NCI-H345 treated with DMSO at 0.1 percent for 48 hours (cell line): ENCODE results near the gene ANKS1A.

Experiments used
- DNase-seq: peaks from one replicate; lab custom pipeline; 2025; ENCODE audit not compliant: unreplicated experiment; lab: John Stamatoyannopoulos, UW

The ANKS1A gene

GRCh38 chr6:35080821-35081425 lies 191.9 kb downstream of the ANKS1A start:
- DNase-seq: no peak

GRCh38 chr6:35081426-35081851 lies 192.4 kb downstream of the ANKS1A start:
- DNase-seq: no peak

- no peak for DNase-seq
Measured at GRCh38 chr6:35082046-35082732, 193.1 kb downstream of the ANKS1A start.

- DNase-seq: no peak
Measured at GRCh38 chr6:35082733-35083403, 193.8 kb downstream of the ANKS1A start.

- DNase-seq: no peak
Measured at GRCh38 chr6:35083507-35083906, 194.5 kb downstream of the ANKS1A start.

GRCh38 chr6:35084041-35084491 lies 195.0 kb downstream of the ANKS1A start:
- no peak for DNase-seq

- no peak for DNase-seq
Measured at GRCh38 chr6:35084511-35085203, 195.6 kb downstream of the ANKS1A start.

- DNase-seq: no peak
Measured at GRCh38 chr6:35085359-35086281, 196.6 kb downstream of the ANKS1A start.

- no peak for DNase-seq
Measured at GRCh38 chr6:35086282-35086632, 197.2 kb downstream of the ANKS1A start.

- no peak for DNase-seq
Measured at GRCh38 chr6:35086636-35087360, 197.7 kb downstream of the ANKS1A start.

- no peak for DNase-seq
Measured at GRCh38 chr6:35087361-35088280, 198.6 kb downstream of the ANKS1A start.

GRCh38 chr6:35088281-35089215 lies 199.5 kb downstream of the ANKS1A start:
- DNase-seq: no peak

- DNase-seq: no peak
Measured at GRCh38 chr6:35089216-35089934, 200.3 kb downstream of the ANKS1A start.

GRCh38 chr6:35089935-35090505 lies 201.0 kb downstream of the ANKS1A start:
- DNase-seq: no peak

GRCh38 chr6:35090734-35091133 lies 201.7 kb downstream of the ANKS1A start:
- no peak for DNase-seq

GRCh38 chr6:35091346-35092083 lies 202.5 kb downstream of the ANKS1A start:
- DNase-seq: no peak
